ENCODE data around the gene SHISAL2B. TPM values are rescaled to one million over a fixed set of nuclear protein-coding genes. Genes with fewer than 3 reads are reported as not detected.
"Not testable (repeated sequence)": the region's sequence is repeated elsewhere in the genome, so short reads cannot be mapped to it uniquely, and the experiment has no call there.

SHISAL2B gene
- not detected for polyA plus RNA-seq (2013, experiment 1 of 2; ENCODE audit: insufficient read length)
- not detected for polyA plus RNA-seq (2013, experiment 2 of 2; ENCODE audit: insufficient read length)

DNA sequence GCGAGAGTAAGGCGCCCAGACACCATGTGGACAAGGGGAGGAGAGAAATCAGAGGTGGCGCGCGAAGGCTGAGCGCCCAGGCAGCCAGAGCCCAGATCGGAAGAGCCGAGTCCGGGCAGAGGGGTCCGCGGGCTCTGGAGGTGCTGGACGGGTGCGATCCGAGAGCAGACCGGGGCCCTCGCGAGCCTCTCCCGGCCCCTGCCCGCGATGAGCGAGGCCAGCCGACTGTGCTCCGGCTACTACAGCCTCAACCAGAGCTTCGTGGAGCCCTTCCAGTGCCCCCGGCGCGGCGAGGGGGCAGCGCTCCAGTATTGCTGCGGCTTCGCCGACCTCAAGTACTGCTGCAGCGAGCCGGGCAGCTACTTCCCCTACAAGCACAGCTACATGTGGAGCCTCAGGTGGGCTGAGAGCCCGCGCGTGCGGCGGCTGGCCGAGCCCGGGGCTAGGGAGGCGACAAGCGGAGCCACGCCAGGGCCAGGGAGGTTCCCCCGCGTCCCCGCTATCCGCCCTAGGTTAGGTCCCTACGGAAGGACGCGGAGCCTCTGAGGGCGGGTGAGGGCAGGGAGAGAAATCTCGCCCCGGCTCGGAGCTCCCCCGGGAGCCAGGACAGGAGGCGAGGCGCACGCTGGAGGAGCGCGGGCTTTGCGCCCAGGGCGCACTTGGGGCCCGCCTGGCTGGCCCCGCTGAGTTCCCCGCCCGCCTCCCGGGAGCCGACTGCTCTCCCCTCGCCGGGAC lies at the start of gene SHISAL2B:
Gene SHISAL2B, plus strand, starts transcription at position 87 of the 735 bp plus-strand sequence. Its CDS starts 121 bp downstream, at position 208.
- DNase-seq = peak; percentile 23

DNA sequence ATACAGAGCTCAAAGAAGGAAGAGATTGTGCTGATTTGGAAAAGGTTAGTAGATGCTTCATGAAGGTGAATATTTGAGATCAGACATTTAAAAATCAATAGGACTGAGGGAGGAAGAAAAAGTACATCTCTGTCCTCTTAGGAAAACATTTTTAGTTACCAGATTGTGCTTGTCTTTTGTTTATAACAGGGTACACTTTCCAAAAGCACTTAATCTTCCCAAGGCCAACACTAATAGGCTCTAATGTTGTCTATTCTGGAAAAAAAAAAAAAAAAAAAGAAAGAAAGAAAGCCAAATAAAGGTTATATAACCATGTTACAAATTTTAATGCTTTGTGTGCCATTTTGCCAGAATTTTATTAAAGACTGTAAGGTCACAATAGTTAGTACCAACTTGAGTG lies 45.5 kb upstream of the SHISAL2B start:
- no peak for DNase-seq

DNA sequence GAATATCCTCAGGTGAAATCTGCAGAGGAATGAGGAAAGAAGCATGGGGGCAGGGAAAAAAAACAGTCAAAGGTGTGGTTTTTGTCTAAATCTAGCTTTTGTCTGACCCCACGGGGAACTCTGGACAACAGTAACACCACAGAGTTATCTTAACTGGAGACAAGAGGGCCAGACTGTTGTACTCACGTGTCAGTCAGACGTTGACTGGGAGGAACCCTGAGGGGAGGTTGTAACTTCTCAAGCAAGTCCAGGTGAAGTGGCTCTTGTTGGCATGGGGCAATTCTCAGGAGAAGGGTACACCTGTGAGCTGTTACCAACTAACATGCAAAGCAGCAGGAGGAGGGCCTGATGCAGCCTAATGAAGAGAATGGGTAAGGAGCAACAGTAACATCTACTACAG lies 44.1 kb upstream of the SHISAL2B start:
- no peak for DNase-seq

DNA sequence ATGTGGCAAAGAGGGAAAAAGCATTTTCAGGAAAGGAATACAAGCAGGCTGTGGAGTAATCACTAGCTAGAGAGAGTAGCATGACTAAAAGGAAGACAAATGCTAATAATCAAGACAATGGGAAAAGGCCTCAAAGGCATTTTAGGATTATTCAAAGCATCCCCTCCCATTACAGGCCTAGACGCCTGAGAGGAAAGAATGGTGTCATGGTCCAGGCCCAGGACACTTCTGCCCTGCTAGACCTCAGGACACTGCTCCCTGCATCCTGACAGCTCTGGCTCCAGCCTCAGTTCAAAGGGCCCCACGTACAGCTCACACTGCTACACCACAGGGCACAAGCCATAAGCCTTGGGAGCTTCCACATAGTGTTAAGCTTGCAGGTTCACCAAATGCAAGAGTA lies 40.8 kb upstream of the SHISAL2B start:
- DNase-seq = no peak

DNA sequence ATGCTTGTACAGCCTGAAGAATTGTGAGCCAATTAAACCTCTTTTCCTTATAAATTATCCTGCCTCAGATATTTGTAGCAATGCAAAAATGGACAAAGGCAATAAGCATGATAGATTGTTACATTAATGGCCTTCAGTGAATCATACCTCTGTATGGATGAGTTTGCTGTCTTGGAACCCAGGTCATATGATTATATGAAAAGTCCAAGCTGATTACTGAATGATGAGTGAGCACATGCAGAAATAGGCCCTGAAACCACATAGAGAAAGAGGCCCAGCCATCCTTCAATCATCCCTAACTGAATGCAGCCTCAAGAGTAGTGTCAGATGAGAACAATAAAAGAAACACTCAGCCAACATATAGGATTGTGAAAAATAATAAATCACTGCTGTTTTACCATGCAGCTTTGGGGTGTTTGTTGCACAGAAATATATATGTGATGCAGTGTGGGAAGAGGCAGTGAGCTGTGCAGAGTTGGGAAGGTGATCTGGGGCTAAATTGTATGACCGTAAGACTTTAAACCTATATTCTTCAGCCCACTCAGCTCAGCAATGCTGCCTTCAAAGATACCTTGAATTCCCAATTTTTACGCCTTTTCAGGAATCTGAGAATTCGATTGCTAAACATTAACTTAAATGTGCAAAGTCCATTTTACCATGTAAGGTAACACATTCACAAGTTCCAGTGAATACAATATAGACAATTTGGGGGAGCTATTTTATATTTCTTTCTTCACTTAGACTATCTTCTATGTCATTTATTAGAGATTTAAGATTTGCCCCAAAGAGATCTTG lies 36.3 kb upstream of the SHISAL2B start:
- DNase-seq = no peak

DNA sequence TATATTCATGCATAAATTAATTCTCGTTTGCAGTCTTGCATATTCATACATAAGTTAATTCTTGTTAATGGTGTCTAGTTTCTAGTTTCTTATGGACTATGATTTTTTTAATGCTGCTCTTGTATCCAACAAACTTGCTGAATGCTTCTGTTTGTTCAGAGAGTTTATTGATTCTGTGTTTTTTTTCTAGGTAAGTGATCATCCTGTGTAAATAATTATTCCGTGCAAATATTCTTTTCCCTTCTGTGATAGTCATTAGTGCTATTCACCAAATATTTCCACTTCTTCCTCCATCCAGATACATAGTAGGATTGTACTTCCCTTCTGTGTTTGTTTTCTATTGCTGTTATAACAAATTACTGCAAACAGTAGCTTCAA lies 35.8 kb upstream of the SHISAL2B start:
- no peak for DNase-seq

DNA sequence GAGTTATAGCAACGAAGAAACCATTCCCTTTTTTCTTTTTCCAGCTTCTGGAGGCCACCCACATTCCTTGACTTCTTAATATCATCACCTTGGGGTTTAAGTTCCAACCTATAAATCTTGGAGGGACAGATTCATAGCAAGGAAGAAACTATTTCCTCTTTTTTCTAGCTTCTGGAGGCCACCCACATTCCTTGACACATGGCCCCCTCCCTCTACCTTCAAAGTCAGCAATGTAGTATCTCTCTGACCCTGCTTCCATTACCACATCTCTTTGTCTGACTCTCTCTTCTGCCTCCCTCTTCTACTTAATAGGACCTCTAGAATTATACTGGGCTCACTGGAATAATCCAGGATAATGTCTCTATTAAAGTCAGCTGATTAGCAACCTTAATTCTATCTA lies 34.7 kb upstream of the SHISAL2B start:
- DNase-seq = no peak

DNA sequence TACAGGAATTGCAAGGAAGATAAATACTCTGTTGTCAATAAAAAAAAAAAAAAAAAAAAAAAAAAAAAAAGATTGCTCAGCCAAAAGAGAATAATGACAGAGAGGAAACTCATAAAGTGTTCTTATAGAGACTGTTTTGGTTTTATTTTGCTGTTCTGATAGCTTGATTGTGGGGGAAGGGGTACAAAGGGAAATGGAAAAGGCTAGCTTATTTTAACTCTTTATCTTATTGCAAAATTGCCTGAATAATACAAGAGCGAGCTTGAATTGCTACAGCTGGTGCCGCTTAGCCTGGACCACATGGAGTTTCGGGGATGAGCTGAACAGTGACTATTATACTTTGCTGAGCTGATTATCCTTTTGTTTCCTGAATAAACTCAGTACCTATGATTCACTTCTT lies 31.0 kb upstream of the SHISAL2B start:
- DNase-seq = no peak

DNA sequence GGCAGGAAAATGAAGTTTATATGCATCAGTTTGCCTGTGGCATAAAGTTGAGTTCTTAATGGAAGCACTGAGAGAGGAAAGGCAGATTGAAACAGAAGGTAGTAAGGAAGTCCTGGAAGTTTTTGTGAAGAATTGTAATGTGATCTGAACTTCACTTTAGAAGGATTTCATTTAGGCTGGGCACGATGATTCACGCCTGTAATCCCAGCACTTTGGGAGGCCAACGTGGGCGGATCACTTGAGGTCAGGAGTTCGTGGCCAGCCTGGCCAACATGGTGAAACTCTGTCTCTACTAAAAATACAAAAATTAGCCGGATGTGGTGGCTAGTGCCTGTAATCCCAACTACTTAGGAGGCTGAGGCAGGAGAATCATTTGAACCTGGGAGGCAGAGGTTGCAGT lies 27.1 kb upstream of the SHISAL2B start:
- peak; percentile 24 for DNase-seq

DNA sequence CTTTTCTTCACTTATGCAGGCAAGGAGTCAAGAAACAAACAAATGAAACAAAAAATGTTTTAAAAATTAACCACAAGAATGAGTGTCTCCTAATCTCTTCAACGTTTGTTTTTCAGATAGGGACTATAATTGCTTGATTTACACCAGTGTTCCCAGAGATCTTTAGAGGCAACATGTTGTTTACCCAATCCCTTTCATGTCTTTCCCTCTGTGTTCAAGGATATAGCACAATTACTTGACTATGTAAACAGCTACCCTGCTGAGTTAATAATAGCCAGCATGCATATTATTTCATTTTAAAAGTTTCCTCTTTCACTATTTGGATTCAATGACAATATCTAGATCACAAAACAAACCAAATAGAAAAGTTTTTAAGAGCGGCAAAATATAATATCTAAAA lies 25.1 kb upstream of the SHISAL2B start:
- no peak for DNase-seq

DNA sequence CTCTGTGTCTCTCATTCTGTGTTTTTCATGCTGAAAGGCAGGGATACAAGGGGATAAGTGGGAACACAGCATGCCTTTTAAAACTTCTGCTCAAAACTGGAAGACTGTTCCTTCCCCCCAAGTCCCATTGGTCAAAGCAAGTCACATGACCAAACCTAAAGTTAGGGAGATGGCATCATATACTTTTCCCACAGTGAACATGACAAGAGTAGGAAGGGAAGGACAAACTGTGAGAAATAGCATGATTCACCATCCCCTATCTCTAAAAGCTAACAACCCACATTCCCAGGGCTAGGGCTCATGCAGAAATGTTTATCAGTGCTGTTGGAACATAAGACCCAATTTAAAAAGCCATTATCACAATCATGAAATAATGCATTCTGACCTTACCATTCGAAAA lies 24.2 kb upstream of the SHISAL2B start:
- DNase-seq = peak; percentile 86

DNA sequence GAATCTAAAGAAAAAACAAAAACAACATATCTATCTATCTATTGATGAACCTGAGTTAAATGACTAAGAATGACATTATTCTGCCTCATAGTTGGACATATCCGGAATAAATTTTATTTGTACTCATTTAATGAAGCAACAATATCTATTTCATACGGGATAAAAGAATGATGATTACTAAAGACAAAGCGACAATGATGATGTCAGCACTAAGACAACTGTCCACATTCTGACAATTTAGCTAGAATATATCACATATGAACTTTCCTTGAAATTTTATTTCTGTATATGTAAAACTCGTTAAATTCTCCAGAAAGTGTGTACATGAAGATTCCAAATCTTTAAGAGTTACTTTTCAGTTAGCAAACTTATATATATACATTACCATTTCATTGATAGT lies 23.2 kb upstream of the SHISAL2B start:
- DNase-seq = no peak

DNA sequence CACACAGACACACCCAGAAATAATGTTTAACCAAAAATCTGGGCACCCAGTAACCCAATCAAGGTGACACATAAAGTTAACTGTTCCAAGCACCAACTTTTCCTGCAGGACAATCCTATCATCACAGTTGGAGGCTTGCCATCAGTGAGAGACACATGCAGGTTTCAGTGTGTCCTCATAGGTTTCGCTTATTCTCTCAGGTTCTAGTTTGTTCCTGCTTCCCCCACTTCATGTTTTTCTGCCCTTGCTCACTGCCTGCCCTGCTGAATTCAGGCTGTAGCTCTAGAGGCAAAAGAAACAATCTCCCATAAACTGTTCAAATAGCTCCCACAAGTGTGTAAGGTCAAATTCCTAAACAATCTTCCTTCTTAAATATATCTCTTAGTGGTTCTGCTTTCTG lies 20.0 kb upstream of the SHISAL2B start:
- no peak for DNase-seq

DNA sequence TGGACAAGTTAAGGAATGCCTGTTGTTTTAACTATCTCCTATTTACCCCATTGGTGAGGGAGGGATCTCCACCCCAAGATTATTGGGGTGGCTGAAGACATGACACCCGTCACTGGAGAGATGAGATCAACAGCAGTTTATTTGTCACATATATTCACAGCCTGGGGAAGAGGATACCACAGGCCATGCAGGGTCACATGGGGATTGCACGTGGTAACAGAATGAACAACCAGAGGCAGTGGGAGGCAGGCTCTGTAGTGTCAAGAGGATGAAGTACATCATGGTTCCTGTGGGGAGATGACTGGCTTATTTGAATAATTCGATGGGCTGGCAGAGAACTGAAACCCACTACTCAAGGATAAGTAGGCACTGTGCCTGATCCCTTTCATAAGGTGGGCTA lies 18.6 kb upstream of the SHISAL2B start:
- no peak for DNase-seq

DNA sequence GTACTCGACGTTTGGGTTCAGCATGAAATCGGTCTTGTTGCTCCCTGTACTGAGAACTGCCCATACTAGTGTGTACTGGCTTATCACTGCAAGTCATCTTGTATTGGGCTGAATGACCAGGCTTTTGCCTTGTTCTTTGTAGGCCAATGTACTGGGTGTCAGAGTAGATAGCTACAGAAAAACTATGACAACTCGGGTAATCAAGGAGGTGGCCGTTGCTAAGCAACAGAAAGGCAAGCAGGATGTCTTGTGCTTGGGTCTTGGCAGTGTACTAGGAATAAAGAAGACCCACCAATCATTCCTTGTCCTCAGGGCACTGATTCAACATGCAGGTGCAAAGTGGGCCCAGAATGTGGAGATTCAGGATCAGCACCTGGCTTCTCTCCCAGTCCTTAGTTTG lies 11.9 kb upstream of the SHISAL2B start:
- DNase-seq = no peak

DNA sequence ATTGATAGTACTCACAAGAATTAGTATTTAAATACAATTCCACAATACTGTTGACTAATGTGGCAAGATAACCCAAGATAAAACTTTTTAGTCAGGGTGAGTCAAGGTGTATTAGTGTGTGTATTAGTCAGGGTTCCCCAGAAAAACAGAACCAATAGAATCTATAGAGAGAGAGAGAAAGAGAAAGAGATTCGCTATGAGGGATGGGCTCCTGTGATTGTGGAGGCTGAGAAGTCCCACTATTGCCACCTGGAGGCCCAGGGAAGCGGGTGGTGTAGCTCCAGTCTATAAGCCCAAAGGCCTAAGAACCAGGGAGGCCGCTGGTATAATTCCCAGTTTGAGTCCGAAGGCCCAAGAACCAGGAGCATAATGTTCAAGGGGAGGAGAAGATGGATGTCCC lies 10.0 kb upstream of the SHISAL2B start:
- DNase-seq = no peak

DNA sequence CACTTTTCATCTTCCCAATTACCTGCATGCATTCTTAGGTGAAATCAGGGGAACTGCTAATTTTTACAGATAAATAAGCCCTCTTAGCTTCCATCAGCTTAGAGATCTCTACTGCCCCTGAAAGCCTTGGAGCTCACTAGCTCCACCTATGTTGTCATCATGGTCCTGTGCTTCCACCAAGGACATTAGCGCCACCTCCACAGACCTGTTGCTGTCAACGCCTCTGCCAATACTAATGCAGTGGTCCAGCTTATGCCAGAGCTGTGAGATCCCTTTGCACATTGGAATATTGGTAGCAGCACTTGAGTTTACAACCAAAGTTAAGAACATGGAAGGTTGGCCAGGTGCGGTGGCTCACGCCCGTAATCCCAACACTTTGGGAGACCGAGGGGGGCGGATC lies 7.7 kb upstream of the SHISAL2B start:
- no peak for DNase-seq

DNA sequence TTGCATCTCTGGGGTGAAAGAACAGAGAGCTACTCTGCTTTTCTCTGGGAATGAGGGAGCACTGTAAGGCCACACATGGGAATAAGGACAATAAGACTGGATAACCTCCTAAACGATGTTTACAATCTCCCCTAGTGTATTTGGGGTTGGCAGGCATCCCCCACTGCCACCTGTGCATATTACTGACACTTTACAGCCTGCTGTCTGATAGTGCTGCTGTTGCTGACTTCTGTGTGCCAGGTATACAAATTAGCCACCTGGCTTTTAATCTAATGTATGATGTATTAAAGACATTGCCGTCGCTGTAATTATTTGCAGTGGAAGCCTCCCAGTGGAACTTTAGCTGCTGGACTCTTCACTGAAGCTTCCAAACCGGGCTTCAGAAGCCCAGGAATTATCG lies 4.4 kb upstream of the SHISAL2B start:
- DNase-seq = no peak

DNA sequence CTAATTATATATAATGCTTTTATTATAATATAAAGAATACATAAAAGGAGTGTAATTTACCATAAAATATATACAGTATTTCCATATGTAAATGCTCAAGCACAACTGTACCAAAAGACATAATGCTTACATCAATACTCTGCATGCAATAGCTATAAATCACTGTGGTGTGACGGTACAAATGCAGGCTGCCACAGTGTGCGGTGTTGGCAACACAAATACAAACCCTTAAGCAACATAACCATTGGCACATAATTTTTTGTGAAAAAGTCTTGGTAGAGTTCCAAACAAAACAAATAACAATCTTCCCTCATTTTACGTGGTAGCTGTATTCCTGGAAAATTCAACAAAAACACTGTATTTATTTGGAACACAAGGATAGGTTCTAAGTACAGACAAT lies 1.9 kb upstream of the SHISAL2B start:
- DNase-seq = no peak

DNA sequence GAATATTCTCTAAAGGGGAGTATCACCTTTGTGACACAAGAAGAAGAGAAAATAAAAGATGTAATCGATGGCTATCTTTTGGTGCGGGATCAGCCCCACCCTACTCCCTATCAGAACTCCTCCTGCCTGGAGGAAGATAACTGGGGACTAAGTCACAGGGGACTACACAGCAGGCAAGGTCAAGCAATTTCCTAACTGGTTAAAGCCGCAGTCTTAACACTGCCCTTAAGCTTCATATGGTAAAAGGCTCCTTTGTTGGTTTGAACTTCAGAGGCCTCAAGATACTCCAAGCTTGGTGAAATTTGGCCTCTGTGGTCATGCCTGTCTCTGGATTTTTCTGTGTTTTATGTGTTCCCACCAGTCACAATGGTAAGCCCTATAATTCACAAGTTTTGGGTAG lies 1.3 kb upstream of the SHISAL2B start:
- DNase-seq = no peak

DNA sequence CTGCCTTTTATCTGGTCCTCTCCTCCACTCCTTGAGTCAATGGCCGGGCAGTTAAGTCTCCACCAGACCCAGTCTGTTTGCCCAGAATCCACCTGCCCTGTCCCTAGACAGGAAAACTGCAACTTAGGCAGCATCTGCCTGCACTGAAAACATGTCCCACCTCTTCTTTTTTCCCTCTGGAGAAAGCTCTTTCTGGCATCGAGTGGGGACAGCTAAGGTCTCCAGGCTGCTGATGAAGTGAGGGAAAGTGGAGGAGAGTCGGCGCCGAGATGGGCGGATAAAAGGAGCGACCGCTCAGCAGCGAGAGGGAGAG lies 243 bp upstream of the SHISAL2B start:
- no peak for DNase-seq

DNA sequence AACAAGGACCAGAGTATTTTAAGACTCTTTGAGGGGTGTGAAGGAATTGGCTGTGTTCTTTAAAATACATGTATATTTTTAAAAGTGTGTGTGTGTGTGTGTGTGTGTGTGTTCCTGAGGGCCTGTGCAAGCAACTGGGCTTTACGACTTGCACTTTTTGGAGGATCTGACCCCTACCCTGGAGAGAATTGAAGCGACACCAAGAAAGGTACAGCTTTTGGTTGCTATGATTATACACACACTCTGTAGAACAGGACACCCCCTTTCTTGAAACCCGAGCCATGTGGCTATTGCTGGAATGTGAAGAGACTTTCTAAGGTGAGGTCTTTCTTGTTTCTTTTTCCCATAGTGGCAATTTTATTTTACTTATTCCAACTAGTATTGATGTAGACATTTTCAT lies 988 bp downstream of the SHISAL2B start:
- no peak for DNase-seq

DNA sequence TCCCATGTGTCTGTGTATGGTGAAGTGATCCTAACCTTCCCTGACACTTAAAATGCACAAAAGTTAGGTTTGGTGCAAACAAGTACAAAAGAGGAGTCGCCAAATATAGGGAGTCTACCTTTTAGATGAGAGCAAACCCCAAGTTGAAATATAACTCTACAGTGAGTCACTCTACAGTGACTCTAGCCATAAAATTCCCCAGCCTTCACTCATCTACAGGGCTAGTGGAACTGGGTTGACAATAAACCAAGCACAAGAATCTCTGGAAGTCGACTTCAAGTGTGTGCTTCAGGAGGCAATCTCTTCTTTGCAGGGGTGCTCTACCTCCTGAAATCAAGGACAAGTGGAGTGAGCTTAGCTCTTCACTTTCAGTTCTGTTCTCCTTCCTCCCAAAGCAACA lies 3.3 kb downstream of the SHISAL2B start:
- DNase-seq = peak; percentile 2

DNA sequence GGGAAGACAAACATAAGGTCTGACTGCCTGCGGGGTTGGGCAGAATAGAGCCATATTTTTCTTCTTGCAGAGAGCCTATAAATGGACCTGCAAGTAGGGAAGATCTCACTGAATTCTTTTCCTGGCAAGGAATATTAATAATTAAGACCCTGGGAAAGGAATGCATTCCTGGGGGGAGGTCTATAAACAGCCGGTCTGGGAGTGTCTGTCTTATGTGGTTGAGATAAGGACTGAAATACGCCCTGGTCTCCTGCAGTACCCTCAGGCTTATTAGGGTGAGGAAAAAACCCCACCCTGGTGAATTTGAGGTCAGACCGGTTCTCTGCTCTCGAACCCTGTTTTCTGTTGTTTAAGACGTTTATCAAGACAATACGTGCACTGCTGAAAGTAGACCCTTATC lies 6.1 kb downstream of the SHISAL2B start:
- not testable (repeated sequence) for DNase-seq
